ENCODE measurements around the gene CRYBB2.

DNA sequence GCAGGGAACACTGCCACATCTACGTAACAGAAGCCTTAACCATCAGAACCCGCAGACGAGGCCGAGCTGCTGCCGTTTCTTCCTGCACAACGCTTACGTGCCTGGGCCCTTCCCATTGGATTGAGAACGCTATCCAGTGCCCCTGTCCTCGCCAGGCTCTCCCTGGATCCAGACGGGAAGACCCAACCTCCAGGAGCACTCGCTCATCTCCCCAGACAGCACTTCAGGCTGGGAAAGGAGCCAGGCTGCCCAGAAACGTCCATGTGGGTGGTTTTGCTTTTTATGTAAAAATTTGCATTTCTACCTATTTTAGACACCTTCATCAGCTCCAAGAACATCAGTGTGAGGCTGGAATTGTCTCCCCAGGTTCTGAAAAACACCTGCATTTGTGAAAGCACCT is 27.0 kb upstream of the CRYBB2 start:
- TF ChIP-seq, protein P1, sequence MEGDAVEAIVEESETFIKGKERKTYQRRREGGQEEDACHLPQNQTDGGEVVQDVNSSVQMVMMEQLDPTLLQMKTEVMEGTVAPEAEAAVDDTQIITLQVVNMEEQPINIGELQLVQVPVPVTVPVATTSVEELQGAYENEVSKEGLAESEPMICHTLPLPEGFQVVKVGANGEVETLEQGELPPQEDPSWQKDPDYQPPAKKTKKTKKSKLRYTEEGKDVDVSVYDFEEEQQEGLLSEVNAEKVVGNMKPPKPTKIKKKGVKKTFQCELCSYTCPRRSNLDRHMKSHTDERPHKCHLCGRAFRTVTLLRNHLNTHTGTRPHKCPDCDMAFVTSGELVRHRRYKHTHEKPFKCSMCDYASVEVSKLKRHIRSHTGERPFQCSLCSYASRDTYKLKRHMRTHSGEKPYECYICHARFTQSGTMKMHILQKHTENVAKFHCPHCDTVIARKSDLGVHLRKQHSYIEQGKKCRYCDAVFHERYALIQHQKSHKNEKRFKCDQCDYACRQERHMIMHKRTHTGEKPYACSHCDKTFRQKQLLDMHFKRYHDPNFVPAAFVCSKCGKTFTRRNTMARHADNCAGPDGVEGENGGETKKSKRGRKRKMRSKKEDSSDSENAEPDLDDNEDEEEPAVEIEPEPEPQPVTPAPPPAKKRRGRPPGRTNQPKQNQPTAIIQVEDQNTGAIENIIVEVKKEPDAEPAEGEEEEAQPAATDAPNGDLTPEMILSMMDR (IDR thresholded peaks at IDR 0.05), result no peak
- no peak for TF ChIP-seq POLR2A (IDR thresholded peaks at IDR 0.05)
